NCI-H128 (cell line): ENCODE measurements around the gene CBL.
"Not testable (repeated sequence)": the region's sequence is repeated elsewhere in the genome, so short reads cannot be mapped to it uniquely, and the experiment has no call there.

Experiments used
- DNase-seq: peaks from one replicate; lab custom pipeline; 2025; ENCODE audit not compliant: unreplicated experiment; lab: John Stamatoyannopoulos, UW

The CBL gene

DNA sequence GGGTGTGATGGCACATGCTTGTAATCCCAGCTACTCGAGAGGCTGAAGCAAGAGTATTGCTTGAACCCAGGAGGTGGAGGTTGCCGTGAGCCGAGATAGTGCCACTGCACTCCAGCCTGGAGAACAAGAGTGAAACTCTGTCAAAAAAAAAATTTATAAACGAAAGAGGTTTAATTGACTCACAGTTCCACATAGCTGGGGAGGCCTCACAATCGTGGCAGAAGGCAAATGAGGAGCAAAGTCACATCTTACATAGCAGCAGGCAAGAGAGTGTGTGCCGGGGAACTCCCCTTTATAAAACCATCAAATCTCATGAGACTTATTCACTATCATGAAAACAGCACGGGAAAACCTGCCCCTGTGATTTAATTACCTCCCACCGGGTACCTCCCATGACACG, 21.7 kb upstream of the CBL start:
- not testable (repeated sequence) for DNase-seq

DNA sequence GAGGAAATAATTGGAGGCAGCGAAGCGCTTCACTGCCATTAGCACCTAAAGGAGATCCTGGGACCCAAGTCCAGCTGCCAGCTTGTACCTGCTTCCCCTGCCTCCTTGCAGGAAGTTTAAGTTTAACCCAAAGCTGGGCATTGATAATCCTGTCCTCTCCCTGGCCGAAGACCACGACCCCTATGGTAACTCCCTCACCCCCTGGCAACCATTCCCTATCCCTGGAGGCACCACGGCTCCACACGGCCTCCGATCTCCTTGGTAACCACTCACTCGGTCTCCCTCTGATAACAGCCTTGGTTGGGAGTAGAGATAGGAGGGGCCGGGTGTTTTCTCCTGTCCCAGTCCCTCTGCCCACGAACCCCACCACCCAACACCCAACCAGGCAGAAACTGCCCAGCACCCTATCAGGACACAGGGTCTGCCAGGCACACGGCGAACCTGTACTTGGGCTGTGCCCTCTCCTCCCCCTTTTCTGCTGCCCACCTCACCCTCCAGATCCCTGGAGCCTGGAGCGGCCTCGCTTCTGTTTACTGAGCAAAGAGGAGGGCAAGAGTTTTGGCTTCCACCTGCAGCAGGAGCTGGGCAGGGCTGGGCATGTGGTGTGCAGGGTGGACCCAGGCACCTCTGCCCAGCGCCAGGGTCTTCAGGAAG, 20.0 kb upstream of the CBL start:
- no peak for DNase-seq

DNA sequence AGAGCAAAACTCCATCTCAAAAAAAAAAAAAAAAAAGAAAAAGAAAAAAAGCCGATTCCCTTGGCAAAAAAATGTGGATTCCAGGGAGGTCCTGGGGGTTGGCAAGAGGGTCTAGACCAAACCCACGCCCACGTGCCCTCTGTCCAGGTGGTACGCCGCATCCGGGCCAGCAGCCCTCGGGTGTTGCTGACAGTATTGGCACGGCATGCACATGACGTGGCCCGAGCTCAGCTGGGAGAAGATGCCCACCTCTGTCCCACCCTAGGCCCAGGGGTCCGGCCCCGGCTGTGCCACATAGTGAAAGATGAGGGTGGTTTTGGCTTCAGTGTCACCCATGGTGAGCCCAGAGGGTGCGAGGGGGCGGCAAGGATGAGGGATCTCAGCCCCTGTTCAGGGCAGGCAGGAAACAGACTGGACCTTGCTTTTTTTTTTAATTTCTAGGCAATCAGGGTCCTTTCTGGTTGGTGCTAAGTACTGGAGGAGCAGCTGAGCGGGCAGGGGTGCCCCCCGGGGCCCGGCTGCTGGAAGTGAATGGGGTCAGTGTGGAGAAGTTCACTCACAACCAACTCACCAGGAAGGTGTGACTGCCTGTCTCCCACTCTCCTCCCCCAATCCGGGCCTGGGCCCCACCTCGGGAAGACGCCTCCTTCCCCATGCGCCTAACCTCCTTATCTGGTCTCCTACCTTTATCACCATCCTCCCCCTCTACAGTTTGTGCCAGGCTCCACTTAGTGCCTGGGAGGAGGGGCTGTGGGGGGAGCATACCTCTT, 18.8 kb upstream of the CBL start:
- DNase-seq = no peak

DNA sequence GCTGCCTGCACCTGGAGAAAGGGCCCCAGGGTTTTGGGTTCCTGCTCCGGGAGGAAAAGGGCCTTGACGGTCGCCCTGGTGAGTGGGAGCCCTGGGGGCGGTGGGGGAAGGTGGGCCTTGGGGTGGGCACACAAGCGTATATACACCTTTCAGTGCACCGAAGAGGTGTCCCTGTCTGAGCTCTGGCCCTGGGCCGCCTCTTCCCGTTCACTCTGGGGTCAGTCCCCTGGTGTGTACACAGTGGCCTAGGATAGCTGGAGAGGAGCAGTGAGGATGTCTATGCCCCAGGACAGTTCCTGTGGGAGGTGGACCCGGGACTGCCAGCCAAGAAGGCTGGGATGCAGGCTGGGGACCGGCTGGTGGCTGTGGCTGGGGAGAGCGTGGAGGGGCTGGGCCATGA, 18.1 kb upstream of the CBL start:
- DNase-seq = no peak

DNA sequence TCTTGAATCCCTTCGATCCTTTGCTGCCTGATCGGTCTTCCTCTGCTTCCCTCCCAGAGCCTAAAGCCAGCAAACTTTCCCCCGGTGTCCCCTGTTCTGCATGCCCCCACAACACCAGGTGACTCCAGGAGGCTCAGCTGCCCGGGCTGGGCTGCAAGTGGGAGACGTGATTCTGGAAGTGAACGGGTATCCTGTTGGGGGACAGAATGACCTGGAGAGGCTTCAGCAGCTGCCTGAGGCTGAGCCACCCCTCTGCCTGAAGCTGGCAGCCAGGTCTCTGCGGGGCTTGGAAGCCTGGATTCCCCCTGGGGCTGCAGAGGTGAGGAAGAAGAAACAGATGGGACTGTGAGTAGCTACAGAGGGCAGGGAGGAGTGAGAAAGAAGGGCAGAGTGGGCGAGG, 17.3 kb upstream of the CBL start:
- DNase-seq = no peak

DNA sequence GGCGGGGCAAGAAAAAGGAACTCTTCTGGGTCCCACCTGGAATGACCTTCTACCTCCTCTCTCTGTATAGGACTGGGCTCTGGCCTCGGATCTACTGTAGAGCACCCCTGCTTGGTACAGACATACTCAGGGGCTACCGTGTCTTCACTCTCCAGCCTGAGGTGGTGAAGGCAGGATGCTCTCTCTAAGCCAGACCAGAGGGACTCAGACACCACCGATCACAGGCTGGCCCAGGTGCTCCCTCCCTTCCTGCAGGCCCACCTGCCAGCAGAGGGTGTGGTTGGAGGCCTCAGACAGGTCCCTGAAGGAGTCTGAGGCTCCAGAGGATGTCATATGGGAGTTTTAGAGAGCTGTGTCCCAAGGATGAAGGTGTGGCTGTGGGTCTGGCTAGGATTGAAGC, 16.7 kb upstream of the CBL start:
- DNase-seq = no peak

DNA sequence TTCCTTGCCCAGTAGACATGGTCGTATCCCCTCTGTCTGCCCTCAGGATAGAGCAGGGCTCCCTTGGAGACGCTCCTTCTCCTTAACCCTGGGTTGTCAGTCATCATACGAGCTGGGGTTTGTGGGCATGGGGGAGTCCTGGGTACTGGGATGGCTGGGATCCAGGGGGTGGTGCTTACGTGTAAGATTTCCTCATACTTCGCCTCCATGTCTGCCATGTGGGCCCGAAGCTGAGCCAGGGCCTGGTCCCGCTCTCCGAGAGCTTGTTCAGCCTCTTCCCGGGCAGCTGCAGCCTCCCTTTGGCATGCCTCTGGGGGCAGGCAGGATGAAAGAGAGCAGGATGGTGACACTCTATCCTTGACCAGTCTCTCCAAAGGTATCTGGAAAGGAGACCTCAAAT, 15.6 kb upstream of the CBL start:
- no peak for DNase-seq

DNA sequence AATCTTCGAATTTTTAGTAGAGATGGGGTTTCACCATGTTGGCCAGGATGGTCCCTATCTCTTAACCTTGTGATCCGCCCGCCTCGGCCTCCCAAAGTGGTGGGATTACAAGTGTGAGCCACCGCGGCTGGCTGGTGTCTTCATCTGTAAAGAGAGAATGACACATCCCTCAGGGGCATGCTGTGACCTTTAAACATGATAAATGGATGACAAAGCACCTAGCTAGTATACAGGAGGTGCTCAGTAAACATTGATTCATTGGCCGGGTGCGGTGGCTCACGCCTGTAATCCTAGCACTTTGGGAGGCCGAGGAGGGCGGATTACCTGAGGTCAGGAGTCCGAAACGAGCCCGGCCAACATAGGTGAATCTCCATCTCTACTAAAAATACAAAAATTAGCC, 14.9 kb upstream of the CBL start:
- DNase-seq = not testable (repeated sequence)

DNA sequence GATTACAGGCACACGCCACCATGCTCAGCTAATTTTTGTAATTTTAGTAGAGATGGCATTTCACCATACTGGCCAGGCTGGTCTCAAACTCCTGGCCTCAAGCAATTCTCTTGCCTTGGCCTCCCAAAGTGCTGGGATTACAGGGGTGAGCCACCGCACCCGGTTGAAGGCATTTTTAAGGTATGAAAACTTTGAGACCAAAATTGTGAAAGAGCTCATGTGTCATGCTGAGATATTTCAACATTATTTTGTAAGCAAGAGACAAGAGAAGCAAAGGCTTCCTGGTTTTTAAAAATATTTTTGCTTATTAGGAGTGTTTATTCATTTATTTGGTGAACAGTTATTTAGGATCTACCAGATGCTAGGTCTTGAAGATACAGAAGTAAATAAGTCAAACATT, 14.0 kb upstream of the CBL start:
- no peak for DNase-seq

DNA sequence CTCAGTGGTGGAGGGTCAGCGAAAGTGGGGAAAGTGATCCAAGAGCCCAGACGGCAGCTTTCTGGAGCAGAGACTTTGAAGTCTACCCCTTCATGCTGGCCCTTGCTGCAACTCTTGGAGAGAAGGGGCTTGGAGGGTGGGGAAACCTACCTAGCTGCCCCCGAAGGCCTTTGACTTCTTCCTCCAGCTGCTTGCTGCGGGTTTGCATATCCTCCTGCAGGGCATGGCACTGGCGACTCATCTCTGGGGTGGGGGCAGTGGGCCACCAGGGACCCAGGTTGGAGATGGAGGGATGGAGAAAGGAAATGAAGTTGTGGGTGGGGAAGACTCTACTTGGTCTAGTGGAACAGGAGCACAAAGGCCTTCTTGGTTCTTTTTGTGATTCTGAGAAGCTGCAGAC, 13.1 kb upstream of the CBL start:
- no peak for DNase-seq

DNA sequence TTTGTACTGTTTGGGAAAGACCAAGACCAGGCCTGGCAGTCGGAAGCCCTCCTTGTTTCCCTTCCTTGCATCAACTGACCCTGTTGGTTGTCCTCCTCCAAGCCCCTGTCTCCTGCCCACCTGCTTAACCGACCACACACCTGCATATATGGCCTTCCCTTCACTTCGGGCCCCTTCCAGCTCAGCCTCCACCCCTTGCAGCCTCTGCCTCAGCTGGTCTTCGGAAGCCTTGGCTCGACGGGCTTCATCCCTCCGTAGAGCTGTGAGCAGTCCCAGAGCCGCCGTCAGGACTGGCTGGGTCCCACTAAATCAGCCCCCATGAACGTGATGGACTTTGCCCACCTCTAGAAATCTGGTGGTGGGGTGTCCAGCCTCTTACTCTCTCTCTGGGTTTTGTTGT, 12.5 kb upstream of the CBL start:
- DNase-seq = no peak

DNA sequence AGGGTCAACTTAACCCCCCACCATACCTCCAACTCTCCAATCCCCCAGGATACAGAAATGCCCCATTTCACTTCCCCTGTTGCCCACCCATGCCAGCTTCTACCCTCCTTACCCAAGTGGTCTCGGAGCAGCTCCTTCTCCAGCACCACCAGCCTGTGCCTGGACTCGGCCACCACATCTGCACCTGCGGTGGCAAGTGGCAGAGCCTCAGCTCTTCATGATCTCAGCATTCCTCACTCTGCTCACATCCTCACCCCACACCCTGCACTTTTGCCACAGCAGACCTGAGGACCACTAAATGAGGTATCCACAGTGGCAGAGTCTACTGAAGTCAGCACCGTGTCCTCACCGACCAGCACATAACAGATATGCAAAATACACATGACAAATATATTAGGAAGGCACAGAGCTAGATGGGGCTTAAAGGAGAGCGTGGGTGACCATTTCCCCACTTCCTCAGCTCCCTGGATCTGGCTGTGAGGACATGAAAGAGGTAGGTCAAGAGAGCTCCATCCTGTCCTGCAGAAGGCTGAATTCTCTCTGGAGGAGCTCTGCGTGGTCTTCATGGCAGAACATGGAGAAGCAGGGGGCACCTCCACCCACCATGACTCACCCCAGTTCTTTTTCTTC, 11.2 kb upstream of the CBL start:
- no peak for DNase-seq

DNA sequence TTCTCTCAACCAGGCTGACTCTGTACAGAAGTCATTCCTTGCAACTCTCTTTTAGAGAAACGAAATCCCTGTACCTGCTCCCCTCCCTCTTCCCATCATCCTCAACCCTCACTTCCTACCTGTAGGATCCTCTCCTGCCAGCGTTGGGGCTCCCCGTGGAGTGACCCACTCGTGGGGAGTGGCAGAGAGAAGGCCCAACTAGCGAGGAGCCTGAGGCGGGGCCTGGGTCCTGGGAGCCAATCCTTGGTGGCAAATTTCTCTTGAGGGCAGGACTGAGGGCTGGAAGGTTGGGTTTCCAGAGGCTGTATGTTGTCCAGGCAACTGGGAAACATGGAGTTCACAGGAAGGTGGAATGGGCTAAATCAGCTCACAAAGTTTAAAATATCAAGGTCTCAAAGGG, 10.5 kb upstream of the CBL start:
- DNase-seq = peak; percentile 25

DNA sequence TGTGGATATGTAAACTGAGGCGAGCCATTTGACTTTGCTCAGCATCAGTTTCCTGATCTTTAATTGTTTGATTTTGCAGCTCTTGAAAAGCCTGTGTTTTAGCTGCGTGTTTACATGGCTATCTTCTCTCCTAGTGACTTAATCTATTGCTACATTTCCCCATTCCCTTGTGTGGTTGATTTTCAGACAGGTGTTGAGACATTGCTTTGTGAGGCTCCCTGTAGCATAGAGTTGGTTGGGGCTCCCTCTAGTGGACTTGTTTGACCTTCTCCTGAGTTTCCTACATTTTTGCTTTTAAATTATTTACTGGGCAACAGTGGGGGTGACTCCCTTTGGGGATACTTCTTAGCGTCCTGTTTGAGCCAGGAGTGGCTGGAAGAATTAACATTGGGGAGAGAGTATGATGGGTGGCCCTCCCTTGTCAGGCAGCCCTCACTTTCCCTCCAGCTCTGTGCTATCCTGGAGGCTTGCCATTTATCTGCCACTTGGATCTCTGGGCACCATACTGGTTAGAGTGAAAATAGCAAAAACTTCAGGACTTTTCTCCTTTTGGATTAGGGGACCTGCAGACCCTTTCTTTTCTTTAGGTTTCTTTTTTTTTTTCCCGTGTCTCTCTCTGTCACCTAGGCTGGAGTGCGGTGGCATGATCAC, 9.2 kb upstream of the CBL start:
- DNase-seq = peak; percentile 68

DNA sequence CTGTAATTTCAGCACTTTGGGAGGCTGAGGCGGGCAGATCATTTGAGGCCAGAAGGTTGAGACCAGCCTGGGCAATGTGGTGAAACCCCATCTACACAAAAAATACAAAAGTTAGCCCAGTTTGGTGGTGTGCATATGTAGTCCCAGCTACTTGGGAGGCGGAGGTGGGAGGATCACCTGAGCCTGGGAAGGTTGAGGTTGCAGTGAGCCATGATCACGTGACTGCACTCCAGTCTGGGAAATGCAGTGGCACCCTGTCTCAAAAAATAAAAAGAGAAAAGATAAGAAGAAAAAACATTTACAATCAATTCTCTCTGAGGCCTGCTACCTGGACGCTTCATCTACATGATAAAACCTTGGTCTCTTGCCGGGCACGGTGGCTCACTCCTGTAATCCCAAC, 7.2 kb upstream of the CBL start:
- no peak for DNase-seq

DNA sequence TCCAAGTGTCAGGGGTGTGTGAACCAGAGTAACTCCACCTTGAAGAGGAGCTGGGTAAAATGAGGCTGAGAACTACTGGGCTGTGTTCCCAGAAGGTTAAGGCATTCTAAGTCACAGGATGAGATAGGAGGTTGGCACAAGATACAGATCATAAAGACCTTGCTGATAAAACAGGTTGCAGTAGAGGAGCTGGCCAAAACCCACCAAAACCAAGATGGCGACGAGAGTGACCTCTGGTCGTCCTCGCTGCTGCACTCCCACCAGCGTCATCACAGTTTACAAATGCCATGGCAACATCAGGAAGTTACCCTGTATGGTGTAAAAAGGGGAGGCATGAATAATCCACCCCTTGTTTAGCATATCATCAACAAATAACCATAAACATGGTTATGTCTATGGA, 4.9 kb upstream of the CBL start:
- not testable (repeated sequence) for DNase-seq

DNA sequence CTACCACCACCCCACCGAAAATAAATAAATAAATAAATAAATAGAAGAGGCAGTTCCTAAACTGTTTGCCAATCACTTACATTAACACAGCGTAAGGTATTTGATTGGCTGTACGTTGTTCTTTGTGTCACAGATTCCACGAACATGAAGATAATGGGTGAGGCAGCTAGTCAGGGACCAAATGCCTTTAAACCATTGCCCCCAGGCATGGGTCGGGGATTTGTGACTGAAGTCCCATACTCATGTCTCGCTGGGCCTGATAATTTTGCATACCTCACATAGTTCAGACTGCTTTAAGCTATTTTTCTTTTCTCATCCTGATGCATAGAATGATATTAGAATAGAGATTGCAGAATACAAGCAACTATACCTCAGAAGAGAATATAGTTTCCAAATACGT, 3.6 kb upstream of the CBL start:
- DNase-seq = no peak

DNA sequence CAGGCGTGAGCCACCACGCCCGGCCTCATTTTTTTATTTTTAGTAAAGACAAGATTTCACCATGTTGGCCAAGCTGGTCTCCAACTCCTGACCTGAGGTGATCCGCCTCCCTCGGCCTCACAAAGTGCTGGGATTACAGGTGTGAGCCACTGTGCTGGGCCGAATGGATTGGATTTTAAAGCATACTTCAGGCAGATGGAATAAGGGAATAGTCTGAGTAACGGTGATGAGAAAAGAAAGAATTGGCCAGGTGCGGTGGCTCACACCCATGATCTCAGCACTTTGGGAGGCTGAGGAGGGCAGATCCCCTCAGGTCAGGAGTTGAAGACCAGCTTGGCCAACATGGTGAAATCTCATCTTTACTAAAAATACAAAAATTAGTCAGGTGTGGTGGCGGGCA, 2.1 kb upstream of the CBL start:
- DNase-seq = no peak

DNA sequence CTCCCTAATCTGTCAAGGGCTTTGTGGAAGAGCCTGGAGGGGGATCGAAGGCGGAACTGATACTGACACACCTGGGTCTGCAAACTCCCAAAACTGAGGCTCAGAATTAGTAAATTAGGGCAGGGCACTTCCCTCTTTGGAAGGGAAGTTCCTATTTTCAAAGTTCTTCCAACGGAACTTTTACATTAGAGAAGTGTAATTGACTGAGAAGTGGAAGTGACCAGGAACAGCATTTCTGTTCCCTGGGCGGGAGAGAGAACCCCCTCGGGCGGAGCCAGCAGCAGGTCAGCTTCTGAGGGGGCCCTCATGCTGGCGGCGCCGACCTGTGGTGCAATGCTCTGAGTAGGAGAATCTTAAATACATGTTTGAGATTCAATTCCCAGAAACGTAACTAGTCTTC, 1.1 kb upstream of the CBL start:
- DNase-seq = no peak

DNA sequence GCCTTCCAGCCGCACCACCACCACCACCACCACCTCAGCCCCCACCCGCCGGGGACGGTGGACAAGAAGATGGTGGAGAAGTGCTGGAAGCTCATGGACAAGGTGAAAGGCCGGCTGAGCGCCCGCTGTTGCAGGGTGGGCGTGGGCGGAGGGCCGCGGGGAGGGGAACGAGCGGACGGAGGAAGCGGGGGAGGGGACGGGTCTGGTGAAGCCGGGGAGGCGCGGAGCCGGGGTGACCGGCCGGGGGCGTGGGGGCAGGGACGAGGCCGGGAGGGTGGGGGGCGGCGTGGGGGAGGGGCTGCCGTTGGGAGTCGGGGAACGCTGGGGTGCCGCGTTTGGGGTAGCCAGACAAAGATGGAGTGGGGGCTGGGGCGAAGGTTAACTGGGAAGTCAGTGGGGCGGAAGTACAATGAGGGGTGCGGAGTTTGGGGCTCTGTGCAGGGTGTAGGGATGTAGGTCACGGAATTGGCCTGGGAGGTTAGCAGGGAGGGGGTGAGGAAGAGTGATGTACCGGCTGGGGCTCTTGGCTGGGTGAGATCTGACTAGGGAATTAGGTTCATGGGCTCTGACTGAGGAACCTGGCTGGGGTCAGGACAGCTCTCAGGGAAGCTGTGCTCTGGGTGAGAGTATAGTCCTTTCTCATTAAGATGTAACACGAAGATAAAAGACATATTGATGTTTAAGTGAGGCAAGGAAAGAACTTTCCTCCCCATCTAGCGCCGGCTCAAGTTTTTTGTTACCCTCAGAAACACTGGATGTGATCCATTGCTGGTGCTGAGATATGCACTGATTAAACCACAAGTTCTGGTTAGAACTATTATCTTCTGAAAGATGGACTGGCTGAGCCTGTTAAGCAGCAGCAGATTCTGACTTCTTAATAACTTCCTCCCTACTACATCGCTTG, 624 bp downstream of the CBL start:
- no peak for DNase-seq

DNA sequence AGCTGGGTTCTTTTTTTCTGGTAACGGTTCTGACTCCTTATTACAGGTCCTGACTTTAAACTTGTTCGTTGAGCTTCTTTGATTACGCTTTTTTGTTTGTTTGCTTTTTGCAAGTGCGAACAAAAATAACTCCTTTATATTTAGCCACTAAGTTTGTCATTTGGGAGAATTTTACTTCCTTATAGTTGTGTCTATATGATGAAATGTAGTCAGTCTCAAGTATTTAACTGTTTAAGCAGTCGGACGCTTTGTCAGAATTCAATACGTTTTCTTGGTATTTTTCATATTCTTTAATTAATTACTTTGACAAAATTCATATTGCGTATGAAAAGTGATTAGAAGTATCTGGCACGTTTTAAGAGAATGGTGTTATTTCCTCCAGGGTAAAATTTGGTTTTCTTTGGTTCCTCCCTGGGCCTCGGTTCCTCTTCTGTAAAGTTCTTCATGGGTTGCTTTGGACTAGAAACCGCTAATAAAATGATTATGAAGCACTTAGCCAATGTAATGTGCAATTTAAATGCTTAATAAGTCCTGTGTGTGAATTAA, 1.3 kb downstream of the CBL start:
- no peak for DNase-seq
